Measurements from ENCODE around the gene SORL1. TPM values are rescaled to one million over a fixed set of nuclear protein-coding genes. Genes with fewer than 3 reads are reported as not detected.

Gene SORL1
- total and polyA plus RNA-seq, 9 of the 15 experiments (the other 6 are each of a cell fraction or from before 2014, with no cell fraction given) = 0.01 to 0.66 TPM; not detected in 7

DNA sequence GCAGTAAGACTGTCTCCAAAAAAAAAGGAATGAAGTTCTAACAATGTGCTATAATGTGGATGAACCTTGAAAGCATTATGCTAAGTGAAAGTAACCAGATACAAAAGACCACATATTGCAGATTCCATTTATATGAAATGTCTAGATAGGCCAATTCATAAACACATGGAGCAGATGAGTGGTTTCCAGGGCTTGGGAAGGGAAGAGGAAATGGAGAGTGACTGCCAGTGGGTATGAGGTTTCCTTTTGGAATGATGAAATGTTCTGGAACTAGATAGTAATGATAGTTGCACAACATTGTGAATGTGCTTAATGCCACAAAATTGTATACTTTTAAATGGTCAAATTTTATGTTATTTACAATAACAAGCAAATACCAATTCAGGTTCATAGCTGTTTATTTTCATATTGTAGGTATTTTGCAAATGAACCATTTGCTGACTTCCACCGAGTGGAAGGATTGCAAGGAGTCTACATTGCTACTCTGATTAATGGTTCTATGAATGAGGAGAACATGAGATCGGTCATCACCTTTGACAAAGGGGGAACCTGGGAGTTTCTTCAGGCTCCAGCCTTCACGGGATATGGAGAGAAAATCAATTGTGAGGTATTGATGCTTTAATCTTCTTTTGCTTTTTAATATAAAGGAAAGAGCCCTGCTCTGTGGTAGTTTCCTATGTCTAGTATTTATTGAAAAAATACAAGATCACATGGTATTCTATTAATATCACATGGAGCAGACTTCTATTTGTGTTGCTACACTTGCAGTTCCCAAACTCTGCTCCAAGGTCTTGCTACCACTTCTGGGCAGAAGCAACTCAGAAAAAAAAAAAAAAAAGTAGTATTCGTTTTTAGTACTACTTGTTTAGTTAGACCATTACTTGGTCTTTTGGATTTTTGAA, 68.4 kb downstream of the SORL1 start:
- in situ Hi-C loops (cut with MboI) = no loop called here
- no TSS peak for BruUV-seq (replicated peaks)

More for the DNA sequence above, 68.4 kb downstream of the SORL1 start:
- H3K9ac ChIP-seq (ENCODE audit: insufficient read depth in 1 of 2, low read depth in 2 of 2, low read length in 2 of 2) = no peak overlapping the region
- no peak for ATAC-seq
- no peaks in the 10 kb centered on the region; a peak in 1 of 5 replicates for H3K27me3 ChIP-seq (ENCODE audit: control insufficient read depth in 2 of 2, insufficient read depth in 2 of 2, low read length in 2 of 2)
- CTCF ChIA-PET (ENCODE audit: low intra/inter-chr PET ratio) = no interaction called here
- WGBS (ENCODE audit: insufficient coverage, low coverage, missing lambda C conversion rate) = 0% methylated on average over 4 of the region's 4 CpGs
- H4K20me1 ChIP-seq (replicated peaks; ENCODE audit: control insufficient read depth, insufficient read depth, low read length) = no peaks in the 10 kb centered on the region
- POLR2A ChIA-PET = no interaction called here
- H3K4me1 ChIP-seq (replicated peaks in 1 of 2; ENCODE audit: control insufficient read depth in 2 of 2, insufficient read depth in 2 of 2, low read length in 2 of 2) = no peaks in the 10 kb centered on the region
- intact Hi-C loops (cut with micrococcal nuclease) = no loop called here
- no peak for FAIRE-seq
- no peaks in the 10 kb centered on the region for H3K9me1 ChIP-seq (ENCODE audit: control insufficient read depth, insufficient read depth, low read length)
- H3K27ac ChIP-seq (ENCODE audit: extremely low read depth, low read depth, low read length) = no peak overlapping the region
- 0 out of 2 replicates have a peak, but pooled peaks cover 2% of the 10 kb centered on the region for H3K9me3 ChIP-seq (replicated peaks; ENCODE audit: control insufficient read depth, insufficient read depth, low read depth, low read length)
- TF ChIP-seq ZBTB17 (CRISPR knock-in tag; IDR thresholded peaks at IDR 0.05) (no peak), EP300 (IDR thresholded peaks at IDR 0.05; ENCODE audit: low read length) (no peak), HLTF (IDR thresholded peaks at IDR 0.05) (no peak), ZNF695 (CRISPR knock-in tag; IDR thresholded peaks at IDR 0.05) (no peak), YY1 (IDR thresholded peaks at IDR 0.05; ENCODE audit: borderline replicate concordance in 1 of 3, control insufficient read depth in 1 of 3, extremely low read depth in 1 of 3, insufficient read depth in 3 of 3, insufficient read length in 1 of 3, insufficient replicate concordance in 2 of 3, low read depth in 1 of 3, low read length in 2 of 3) (no peak), SNRNP70 (optimal IDR thresholded peaks at IDR 0.05; ENCODE audit: low read depth, low read length) (no peak), ZNF445 (CRISPR knock-in tag; IDR thresholded peaks at IDR 0.05; ENCODE audit: low read depth) (no peak)
- TF ChIP-seq, protein P1, sequence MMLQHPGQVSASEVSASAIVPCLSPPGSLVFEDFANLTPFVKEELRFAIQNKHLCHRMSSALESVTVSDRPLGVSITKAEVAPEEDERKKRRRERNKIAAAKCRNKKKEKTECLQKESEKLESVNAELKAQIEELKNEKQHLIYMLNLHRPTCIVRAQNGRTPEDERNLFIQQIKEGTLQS (IDR thresholded peaks at IDR 0.05) = no peak
- TF ChIP-seq, protein P1 (CRISPR knock-in tag; conservative IDR thresholded peaks at IDR 0.05) = no peak
- TF ChIP-seq, protein P2, sequence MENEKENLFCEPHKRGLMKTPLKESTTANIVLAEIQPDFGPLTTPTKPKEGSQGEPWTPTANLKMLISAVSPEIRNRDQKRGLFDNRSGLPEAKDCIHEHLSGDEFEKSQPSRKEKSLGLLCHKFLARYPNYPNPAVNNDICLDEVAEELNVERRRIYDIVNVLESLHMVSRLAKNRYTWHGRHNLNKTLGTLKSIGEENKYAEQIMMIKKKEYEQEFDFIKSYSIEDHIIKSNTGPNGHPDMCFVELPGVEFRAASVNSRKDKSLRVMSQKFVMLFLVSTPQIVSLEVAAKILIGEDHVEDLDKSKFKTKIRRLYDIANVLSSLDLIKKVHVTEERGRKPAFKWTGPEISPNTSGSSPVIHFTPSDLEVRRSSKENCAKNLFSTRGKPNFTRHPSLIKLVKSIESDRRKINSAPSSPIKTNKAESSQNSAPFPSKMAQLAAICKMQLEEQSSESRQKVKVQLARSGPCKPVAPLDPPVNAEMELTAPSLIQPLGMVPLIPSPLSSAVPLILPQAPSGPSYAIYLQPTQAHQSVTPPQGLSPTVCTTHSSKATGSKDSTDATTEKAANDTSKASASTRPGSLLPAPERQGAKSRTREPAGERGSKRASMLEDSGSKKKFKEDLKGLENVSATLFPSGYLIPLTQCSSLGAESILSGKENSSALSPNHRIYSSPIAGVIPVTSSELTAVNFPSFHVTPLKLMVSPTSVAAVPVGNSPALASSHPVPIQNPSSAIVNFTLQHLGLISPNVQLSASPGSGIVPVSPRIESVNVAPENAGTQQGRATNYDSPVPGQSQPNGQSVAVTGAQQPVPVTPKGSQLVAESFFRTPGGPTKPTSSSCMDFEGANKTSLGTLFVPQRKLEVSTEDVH (IDR thresholded peaks at IDR 0.05; ENCODE audit: low read depth, partially characterized antibody) = no peak
- DNase-seq (ENCODE audit: extremely low read depth in 1 of 4, low spot score in 3 of 4) = no peak
- H2AFZ ChIP-seq (ENCODE audit: low read depth, low read length) = no peak overlapping the region
- H3K79me2 ChIP-seq (ENCODE audit: control insufficient read depth, insufficient read depth, low read length) = no peaks in the 10 kb centered on the region
- no peaks in the 10 kb centered on the region for H3K36me3 ChIP-seq (ENCODE audit: control insufficient read depth, insufficient read depth, low read length)
- H3K4me3 ChIP-seq = no peak overlapping the region
- H3K4me2 ChIP-seq (ENCODE audit: insufficient read depth, low read length) = no peak overlapping the region
